ENCODE measurements around the gene HACL1.
A peak's percentile ranks its signal among the peaks of the same experiment; 100 is the strongest.

HACL1 gene

GRCh38 chr3:15523660-15524417, 77.5 kb downstream of the HACL1 start:
- DNase-seq (ENCODE audit: low read depth): no peak

DNA sequence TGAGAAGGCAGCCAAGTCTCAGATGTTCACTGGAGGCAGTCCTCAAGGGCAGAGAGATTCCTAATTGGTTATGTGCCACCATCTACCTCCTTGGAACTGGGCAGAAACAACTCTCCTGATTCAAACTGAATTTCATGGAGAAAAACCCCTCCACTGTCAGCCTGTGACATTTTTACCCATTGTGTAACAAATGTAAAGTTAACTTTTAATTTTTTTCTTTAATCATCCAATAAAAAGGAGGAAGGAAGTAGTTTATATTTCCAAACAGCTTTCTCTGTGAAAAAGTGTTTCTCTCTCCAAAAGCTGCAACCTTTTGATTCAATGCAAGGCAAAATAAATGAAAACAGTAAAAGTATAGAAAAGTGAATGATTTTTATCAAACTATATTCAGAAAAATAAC, 79.4 kb downstream of the HACL1 start:
- DNase-seq (ENCODE audit: low read depth): no peak

- no peak for DNase-seq (ENCODE audit: low read depth)
These were observed 79.8 kb downstream of the HACL1 start, which contains the start of gene COLQ for GRCh38 chr3:15521573-15521965. Gene COLQ (minus strand): TSS chr3:15521706. CDS start chr3:15521625, 81 bp downstream.

GRCh38 chr3:15520804-15521572, 80.4 kb downstream of the HACL1 start:
- no peak for DNase-seq (ENCODE audit: low read depth)

DNA sequence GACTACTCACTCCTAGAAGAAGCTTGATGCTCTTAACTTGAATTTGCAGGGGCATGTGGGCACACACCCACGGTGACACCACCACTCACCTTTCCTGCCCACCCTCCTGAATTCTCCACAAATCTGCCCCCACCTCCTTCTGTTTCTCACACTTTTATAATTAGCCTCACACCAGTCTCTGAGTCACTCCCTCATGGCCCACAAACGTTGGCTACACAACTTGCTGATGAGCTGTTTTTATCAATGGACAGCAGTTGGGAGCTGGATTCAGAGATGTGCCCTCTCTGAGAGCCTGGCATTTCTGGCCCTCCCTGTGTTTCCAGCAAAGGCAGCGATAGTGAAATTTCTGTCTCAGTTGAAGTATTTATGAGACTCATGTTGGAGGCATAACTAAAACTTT, 81.2 kb downstream of the HACL1 start:
- DNase-seq (ENCODE audit: low read depth): peak; percentile 8

- no peak for DNase-seq (ENCODE audit: low read depth)
These were observed 82.3 kb downstream of the HACL1 start for GRCh38 chr3:15519096-15519495.

DNA sequence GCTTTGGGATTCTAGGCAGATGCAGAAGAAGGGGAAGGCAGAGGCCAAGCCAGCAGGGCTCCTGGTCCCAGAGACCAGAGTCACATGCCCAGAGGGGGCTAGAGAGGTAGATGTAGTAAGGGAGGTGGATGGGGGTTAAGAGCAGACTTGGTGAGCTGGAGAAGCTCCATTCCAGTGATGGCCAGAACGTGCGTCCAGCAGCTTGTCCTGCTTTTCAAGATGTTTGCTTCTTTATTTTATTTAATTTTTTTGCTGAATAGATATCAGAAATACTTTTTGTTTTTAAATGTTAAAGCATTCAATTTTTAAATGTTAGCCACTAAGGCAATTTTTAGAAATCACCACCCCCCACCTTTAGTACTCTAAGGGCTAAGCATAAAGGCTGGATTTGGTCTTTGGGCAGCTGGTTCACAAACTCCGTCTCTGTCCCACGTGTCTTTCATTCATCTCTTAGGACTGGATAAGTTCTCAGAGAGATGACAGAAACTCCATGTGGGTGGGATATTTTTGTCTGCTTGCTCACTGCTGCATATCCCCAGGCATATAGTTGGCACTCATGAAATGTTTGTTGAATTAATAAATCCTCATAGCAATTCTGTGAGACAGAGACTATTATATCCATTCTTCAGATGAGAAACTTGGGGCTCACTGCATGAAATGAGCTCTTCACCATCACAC, 86.6 kb downstream of the HACL1 start:
- no peak for DNase-seq (ENCODE audit: low read depth)

GRCh38 chr3:15513810-15514662, 87.3 kb downstream of the HACL1 start:
- DNase-seq (ENCODE audit: low read depth): no peak

GRCh38 chr3:15513116-15513515, 88.3 kb downstream of the HACL1 start:
- DNase-seq (ENCODE audit: low read depth): no peak

GRCh38 chr3:15512166-15512565, 89.2 kb downstream of the HACL1 start:
- DNase-seq (ENCODE audit: low read depth): no peak

DNA sequence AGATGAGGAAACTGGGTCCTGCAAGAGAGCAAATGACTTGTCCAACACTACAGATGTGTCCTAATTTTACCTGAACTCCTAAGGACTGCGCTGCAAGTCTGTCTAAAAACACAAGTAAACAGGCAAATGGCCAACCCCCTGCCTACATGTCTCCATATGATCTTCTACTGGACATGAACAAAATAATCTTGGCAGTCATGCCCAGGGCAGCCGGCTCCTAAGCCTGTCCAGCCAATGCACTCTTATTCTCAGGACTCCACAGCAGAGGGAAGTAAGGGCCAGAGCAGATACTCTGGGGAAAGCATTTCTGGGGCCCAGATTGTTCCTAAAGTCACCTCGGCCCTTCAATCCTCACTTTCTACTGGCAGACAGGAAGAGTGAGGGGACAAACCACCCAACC, 90.2 kb downstream of the HACL1 start:
- no peak for DNase-seq (ENCODE audit: low read depth)
